Glutamatergic neuron (in vitro differentiated cells): ENCODE measurements around the gene SRSF6. TPM values are rescaled to one million over a fixed set of nuclear protein-coding genes. Genes with fewer than 3 reads are reported as not detected.
A peak's percentile ranks its signal among the peaks of the same experiment; 100 is the strongest.
"Not testable (repeated sequence)": the region's sequence is repeated elsewhere in the genome, so short reads cannot be mapped to it uniquely, and the experiment has no call there.

ENCODE experiments used
- DNase-seq: peaks from one replicate; pipeline ENCODE4 v3.0.0; 2022
- H3K27ac Mint-ChIP-seq: one replicate; pipeline ENCODE4 v1.8.0; 2020; ENCODE audit warnings: mild to moderate bottlenecking, mixed read lengths, inconsistent platforms; ENCODE audit not compliant: unreplicated experiment
- H3K27me3 Mint-ChIP-seq: one replicate; pipeline ENCODE4 v1.8.0; 2020; ENCODE audit warnings: mild to moderate bottlenecking, moderate library complexity, mixed read lengths, inconsistent platforms; ENCODE audit not compliant: unreplicated experiment
- H3K36me3 Mint-ChIP-seq: one replicate; pipeline ENCODE4 v1.8.0; 2020; ENCODE audit warnings: mild to moderate bottlenecking, mixed read lengths, inconsistent platforms; ENCODE audit not compliant: unreplicated experiment
- H3K4me1 Mint-ChIP-seq: one replicate; pipeline ENCODE4 v1.8.0; 2020; ENCODE audit warnings: mild to moderate bottlenecking, low read depth, mixed read lengths, inconsistent platforms; ENCODE audit not compliant: unreplicated experiment
- H3K4me3 Mint-ChIP-seq: one replicate; pipeline ENCODE4 v1.8.0; 2020; ENCODE audit warnings: mild to moderate bottlenecking, mixed read lengths, inconsistent platforms; ENCODE audit not compliant: unreplicated experiment
- H3K9me3 Mint-ChIP-seq: one replicate; pipeline ENCODE4 v1.8.0; 2020; ENCODE audit warnings: mild to moderate bottlenecking, moderate library complexity, mixed read lengths, inconsistent platforms; ENCODE audit not compliant: unreplicated experiment
- CTCF ChIP-seq: fragments of 200-600 bp; sonication (generic); IDR thresholded peaks from one replicate; pipeline ENCODE4 v1.5.0; 2021; ENCODE audit not compliant: partially characterized antibody, unreplicated experiment
- total RNA-seq: library from RNA; stranded (reverse); fragmentation: NEBNext Ultra II Directional; extraction: Animal tissue kit (Norgen Biotek cat#: 25700); gene quantifications from one replicate; pipeline ENCODE4 v1.2.1, GENCODE V29; 2021; ENCODE audit not compliant: unreplicated experiment

Gene SRSF6
- total RNA-seq, 1 donor from 2014 or later, result 161 TPM

GRCh38 chr20:43448748-43449535 is 8.8 kb upstream of the SRSF6 start:
- TF ChIP-seq CTCF, result peak; percentile 79
- peaks cover under 1% of the 10 kb centered on the region for H3K27me3 Mint-ChIP-seq
- DNase-seq, result peak; percentile 46
- H3K36me3 Mint-ChIP-seq, result no peaks in the 10 kb centered on the region
- no peak overlapping the region for H3K27ac Mint-ChIP-seq
- H3K9me3 Mint-ChIP-seq, result no peaks in the 10 kb centered on the region
- H3K4me3 Mint-ChIP-seq, result no peak overlapping the region
- peaks cover 2% of the 10 kb centered on the region for H3K4me1 Mint-ChIP-seq

GRCh38 chr20:43450841-43451799 is 6.6 kb upstream of the SRSF6 start:
- peaks cover 2% of the 10 kb centered on the region for H3K4me1 Mint-ChIP-seq
- no peak for TF ChIP-seq CTCF
- no peaks in the 10 kb centered on the region for H3K9me3 Mint-ChIP-seq
- H3K36me3 Mint-ChIP-seq, result no peaks in the 10 kb centered on the region
- H3K27me3 Mint-ChIP-seq, result peaks cover 4% of the 10 kb centered on the region
- DNase-seq, result no peak
- H3K27ac Mint-ChIP-seq, result no peak overlapping the region
- no peak overlapping the region for H3K4me3 Mint-ChIP-seq

GRCh38 chr20:43452404-43453126 is 5.1 kb upstream of the SRSF6 start:
- DNase-seq, result no peak
- no peak overlapping the region for H3K27ac Mint-ChIP-seq
- H3K36me3 Mint-ChIP-seq, result no peaks in the 10 kb centered on the region
- H3K4me1 Mint-ChIP-seq, result peaks cover 2% of the 10 kb centered on the region
- TF ChIP-seq CTCF, result no peak
- peaks cover 7% of the 10 kb centered on the region for H3K9me3 Mint-ChIP-seq
- no peak overlapping the region for H3K4me3 Mint-ChIP-seq
- H3K27me3 Mint-ChIP-seq, result peaks cover 8% of the 10 kb centered on the region

GRCh38 chr20:43456252-43456651 is 1.4 kb upstream of the SRSF6 start:
- not testable (repeated sequence) for H3K4me1 Mint-ChIP-seq, H3K27ac Mint-ChIP-seq, DNase-seq, H3K36me3 Mint-ChIP-seq
- H3K27me3 Mint-ChIP-seq, result peaks cover 13% of the 10 kb centered on the region
- H3K4me3 Mint-ChIP-seq, result peak overlapping the region; percentile 86
- H3K9me3 Mint-ChIP-seq, result peaks cover 11% of the 10 kb centered on the region
